GM18909 (cell line): ENCODE measurements around the gene SLC23A2.

ENCODE experiments used
- ATAC-seq: cut with Tn5 transposase; IDR thresholded peaks from one replicate; pipeline ENCODE4 v1.9.1; 2021; ENCODE audit warnings: mild to moderate bottlenecking; ENCODE audit not compliant: unreplicated experiment, poor library complexity

SLC23A2 gene

GRCh38 chr20:4971064-4971463, 30.2 kb downstream of the SLC23A2 start:
- no peak for ATAC-seq

GRCh38 chr20:4967752-4968477, 33.4 kb downstream of the SLC23A2 start:
- ATAC-seq = no peak

- no peak for ATAC-seq
Measured at GRCh38 chr20:4966826-4967751, 34.2 kb downstream of the SLC23A2 start.

GRCh38 chr20:4962241-4962855, 39.0 kb downstream of the SLC23A2 start:
- no peak for ATAC-seq

- ATAC-seq = no peak
Measured at GRCh38 chr20:4961746-4962145, 39.6 kb downstream of the SLC23A2 start.

- no peak for ATAC-seq
Measured at GRCh38 chr20:4959592-4959991, 41.7 kb downstream of the SLC23A2 start.

- ATAC-seq = no peak
Measured at GRCh38 chr20:4957939-4958362, 43.4 kb downstream of the SLC23A2 start.

GRCh38 chr20:4957187-4957586, 44.1 kb downstream of the SLC23A2 start:
- ATAC-seq = no peak

- ATAC-seq = no peak
Measured at GRCh38 chr20:4956200-4956810, 45.0 kb downstream of the SLC23A2 start.

- no peak for ATAC-seq
Measured at GRCh38 chr20:4953881-4954280, 47.4 kb downstream of the SLC23A2 start.

GRCh38 chr20:4952229-4952628, 49.1 kb downstream of the SLC23A2 start:
- no peak for ATAC-seq

- no peak for ATAC-seq
Measured at GRCh38 chr20:4951299-4951698, 50.0 kb downstream of the SLC23A2 start.

GRCh38 chr20:4950841-4951240, 50.5 kb downstream of the SLC23A2 start:
- ATAC-seq = no peak

- no peak for ATAC-seq
Measured at GRCh38 chr20:4950437-4950836, 50.9 kb downstream of the SLC23A2 start.

- no peak for ATAC-seq
Measured at GRCh38 chr20:4949833-4950178, 51.5 kb downstream of the SLC23A2 start.

- ATAC-seq = no peak
Measured at GRCh38 chr20:4947817-4948559, 53.3 kb downstream of the SLC23A2 start.

GRCh38 chr20:4946986-4947385, 54.3 kb downstream of the SLC23A2 start:
- ATAC-seq = no peak

GRCh38 chr20:4946585-4946984, 54.7 kb downstream of the SLC23A2 start:
- no peak for ATAC-seq

- no peak for ATAC-seq
Measured at GRCh38 chr20:4944518-4945313, 56.6 kb downstream of the SLC23A2 start.
